Stimulated activated CD4-positive, alpha-beta T cell treated with anti-CD3 and anti-CD28 coated beads, Interleukin-1b, Interleukin-23, amount 100 ng/mL, for 1 hour (primary cell): ENCODE results near the gene SLC25A15.
"Not testable (repeated sequence)": the region's sequence is repeated elsewhere in the genome, so short reads cannot be mapped to it uniquely, and the experiment has no call there.

Source experiments
- DNase-seq, 2 donors: peaks; one replicate each; pipeline ENCODE4 v3.0.0-alpha.2; 2020; ENCODE audit warnings: low read depth in 2 of 2

The SLC25A15 gene

GRCh38 chr13:40813667-40814454 is 24.4 kb downstream of the SLC25A15 start:
- DNase-seq, result no peak

GRCh38 chr13:40814803-40815202 is 25.4 kb downstream of the SLC25A15 start:
- DNase-seq, result no peak

GRCh38 chr13:40818926-40819325 is 29.5 kb downstream of the SLC25A15 start:
- no peak for DNase-seq

GRCh38 chr13:40819797-40820315 is 30.4 kb downstream of the SLC25A15 start:
- DNase-seq, result no peak

- not testable (repeated sequence) for DNase-seq
Measured at GRCh38 chr13:40839725-40840124, 50.3 kb downstream of the SLC25A15 start.

- not testable (repeated sequence) for DNase-seq
Measured at GRCh38 chr13:40840955-40841354, 51.5 kb downstream of the SLC25A15 start.
